Measurements from ENCODE around the gene GREB1. TPM values are rescaled to one million over a fixed set of nuclear protein-coding genes. Genes with fewer than 3 reads are reported as not detected.

The GREB1 gene
- 18.5 TPM for total RNA-seq

GRCh38 chr2:11533278-11534070, at the start of gene GREB1:
GREB1 (plus strand) TSS chr2:11534045; CDS start chr2:11556615, 22,570 bp downstream.

GRCh38 chr2:11669454-11670291, 135.8 kb downstream of the GREB1 start, which contains the start of gene NTSR2:
NTSR2 (minus strand) TSS chr2:11670195; CDS start chr2:11670129, 66 bp downstream.

Other genes starting within 250 kb of the GREB1 start
- gene ROCK2, start 189.4 kb upstream of the GREB1 start, total RNA-seq = 95.9 TPM
- gene E2F6, start 67.9 kb upstream of the GREB1 start, total RNA-seq = 26.3 TPM
- 0.44 TPM for gene NTSR2, start 136.2 kb downstream of the GREB1 start, total RNA-seq
- 38.6 TPM for gene LPIN1, start 212.6 kb downstream of the GREB1 start, total RNA-seq